Endodermal cell (in vitro differentiated cells): ENCODE measurements around the gene ITPKA. TPM values are rescaled to one million over a fixed set of nuclear protein-coding genes. Genes with fewer than 3 reads are reported as not detected.

Experiments used
- DNase-seq: peaks from one replicate; pipeline ENCODE4 v3.0.0-alpha.2; 2017
- H3K27ac ChIP-seq: 2 replicates; pipeline ENCODE4 v1.5.1; 2013; ENCODE audit warnings: mild to moderate bottlenecking, low read depth, low read length, moderate library complexity
- H3K27me3 ChIP-seq: 2 replicates; pipeline ENCODE4 v1.6.1; 2013; ENCODE audit warnings: mild to moderate bottlenecking, low read length, moderate library complexity; ENCODE audit not compliant: insufficient read depth, control insufficient read depth, poor library complexity, severe bottlenecking
- H3K36me3 ChIP-seq: 2 replicates; pipeline ENCODE4 v1.7.0; 2013; ENCODE audit warnings: mild to moderate bottlenecking, low read length, moderate library complexity; ENCODE audit not compliant: control insufficient read depth, insufficient read depth
- H3K4me1 ChIP-seq: one replicate; pipeline ENCODE4 v1.7.0; 2013; ENCODE audit warnings: low read length; ENCODE audit not compliant: control insufficient read depth, insufficient read depth
- H3K4me3 ChIP-seq: 2 replicates; pipeline ENCODE4 v1.5.1; 2013; ENCODE audit warnings: mild to moderate bottlenecking, low read length, moderate library complexity
- H3K9ac ChIP-seq: 2 replicates; pipeline ENCODE4 v1.6.1; 2013; ENCODE audit warnings: mild to moderate bottlenecking, low read length, moderate library complexity; ENCODE audit not compliant: poor library complexity, severe bottlenecking; ENCODE audit errors: extremely low read depth
- H3K9me3 ChIP-seq: 2 replicates; pipeline ENCODE4 v1.6.1; 2013; ENCODE audit warnings: mild to moderate bottlenecking, low read length, moderate library complexity; ENCODE audit not compliant: control insufficient read depth
- H3K27ac Mint-ChIP-seq: 2 replicates; pipeline ENCODE4 v1.8.0; 2020; ENCODE audit warnings: mixed read lengths
- H3K27me3 Mint-ChIP-seq: 2 replicates; pipeline ENCODE4 v1.8.0; 2021; ENCODE audit warnings: mild to moderate bottlenecking, mixed read lengths; ENCODE audit not compliant: insufficient read depth
- H3K36me3 Mint-ChIP-seq: 2 replicates; pipeline ENCODE4 v1.8.0; 2020; ENCODE audit warnings: low read depth, mixed read lengths
- H3K4me1 Mint-ChIP-seq: 2 replicates; pipeline ENCODE4 v1.8.0; 2020; ENCODE audit warnings: mixed read lengths
- H3K4me3 Mint-ChIP-seq: 2 replicates; pipeline ENCODE4 v1.8.0; 2020; ENCODE audit warnings: mild to moderate bottlenecking, moderate library complexity, mixed read lengths
- H3K9me3 Mint-ChIP-seq: 2 replicates; pipeline ENCODE4 v1.8.0; 2020; ENCODE audit warnings: mild to moderate bottlenecking, mixed read lengths
- WGBS, 2 experiments: methylation state at CpG; one replicate each; pipeline versions ENCODE4 v1.1.5 to v1.1.7; 2013; ENCODE audit warnings: missing lambda C conversion rate in 2 of 2, mixed read lengths in 1 of 2; ENCODE audit not compliant: insufficient coverage in 1 of 2, insufficient read length in 1 of 2; 5-methylcytosine and 5-hydroxymethylcytosine counted together
- total RNA-seq, 2 donors: library from RNA; stranded (reverse); fragmentation: NEBNext Ultra II Directional in 1 of 2; extraction: Animal tissue kit (Norgen Biotek cat#: 25700) in 1 of 2; gene quantifications; 2 replicates in 1 of 2; 3 replicates in 1 of 2; pipeline ENCODE4 v1.2.1, GENCODE V29; 2021
- TF ChIP-seq, protein P1 (sequence below): fragments of 200-600 bp; sonication (generic); conservative IDR thresholded peaks from 2 replicates; pipeline ENCODE4 v1.5.0; 2021; ENCODE audit warnings: antibody characterized with exemption, mild to moderate bottlenecking

Gene ITPKA
- total RNA-seq, 2 donors from 2014 or later: 0.75 to 1.2 TPM

DNA sequence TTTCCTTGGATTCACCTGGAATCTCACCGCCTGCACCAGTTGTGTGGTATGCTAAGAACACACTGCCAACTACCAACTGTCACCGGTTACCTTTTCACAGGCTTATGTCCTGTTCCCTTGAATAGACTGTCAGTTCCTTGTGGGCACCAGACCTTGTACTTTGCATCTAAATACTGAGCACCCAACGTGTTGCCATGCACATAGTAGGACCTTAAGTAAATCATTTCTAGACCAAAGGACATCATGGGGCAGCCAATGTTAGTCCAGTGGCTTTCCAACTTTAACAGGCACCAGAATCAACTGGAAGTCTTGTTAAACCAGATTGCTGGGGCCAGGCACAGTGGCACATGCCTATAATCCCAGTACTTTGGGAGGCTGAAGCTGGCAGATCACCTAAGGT lies 51.5 kb downstream of the ITPKA start:
- H3K9me3 ChIP-seq: no peaks in the 10 kb centered on the region
- 77 to 95% methylated on average over 3 of the region's 3 CpGs for WGBS, 2 experiments
- H3K27ac ChIP-seq: no peak overlapping the region
- H3K4me3 ChIP-seq: no peak overlapping the region
- TF ChIP-seq, protein P1, sequence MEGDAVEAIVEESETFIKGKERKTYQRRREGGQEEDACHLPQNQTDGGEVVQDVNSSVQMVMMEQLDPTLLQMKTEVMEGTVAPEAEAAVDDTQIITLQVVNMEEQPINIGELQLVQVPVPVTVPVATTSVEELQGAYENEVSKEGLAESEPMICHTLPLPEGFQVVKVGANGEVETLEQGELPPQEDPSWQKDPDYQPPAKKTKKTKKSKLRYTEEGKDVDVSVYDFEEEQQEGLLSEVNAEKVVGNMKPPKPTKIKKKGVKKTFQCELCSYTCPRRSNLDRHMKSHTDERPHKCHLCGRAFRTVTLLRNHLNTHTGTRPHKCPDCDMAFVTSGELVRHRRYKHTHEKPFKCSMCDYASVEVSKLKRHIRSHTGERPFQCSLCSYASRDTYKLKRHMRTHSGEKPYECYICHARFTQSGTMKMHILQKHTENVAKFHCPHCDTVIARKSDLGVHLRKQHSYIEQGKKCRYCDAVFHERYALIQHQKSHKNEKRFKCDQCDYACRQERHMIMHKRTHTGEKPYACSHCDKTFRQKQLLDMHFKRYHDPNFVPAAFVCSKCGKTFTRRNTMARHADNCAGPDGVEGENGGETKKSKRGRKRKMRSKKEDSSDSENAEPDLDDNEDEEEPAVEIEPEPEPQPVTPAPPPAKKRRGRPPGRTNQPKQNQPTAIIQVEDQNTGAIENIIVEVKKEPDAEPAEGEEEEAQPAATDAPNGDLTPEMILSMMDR: no peak
- H3K4me3 Mint-ChIP-seq: peak overlapping the region; percentile 97
- H3K27me3 ChIP-seq: peaks cover 4% of the 10 kb centered on the region
- H3K27ac Mint-ChIP-seq: no peak overlapping the region
- no peaks in the 10 kb centered on the region for H3K36me3 Mint-ChIP-seq
- H3K4me1 Mint-ChIP-seq: peaks cover 3% of the 10 kb centered on the region
- DNase-seq: no peak
- no peaks in the 10 kb centered on the region for H3K36me3 ChIP-seq
- H3K9ac ChIP-seq: no peak overlapping the region
- no peaks in the 10 kb centered on the region for H3K9me3 Mint-ChIP-seq
- no peaks in the 10 kb centered on the region for H3K4me1 ChIP-seq
- H3K27me3 Mint-ChIP-seq: peaks cover 3% of the 10 kb centered on the region

DNA sequence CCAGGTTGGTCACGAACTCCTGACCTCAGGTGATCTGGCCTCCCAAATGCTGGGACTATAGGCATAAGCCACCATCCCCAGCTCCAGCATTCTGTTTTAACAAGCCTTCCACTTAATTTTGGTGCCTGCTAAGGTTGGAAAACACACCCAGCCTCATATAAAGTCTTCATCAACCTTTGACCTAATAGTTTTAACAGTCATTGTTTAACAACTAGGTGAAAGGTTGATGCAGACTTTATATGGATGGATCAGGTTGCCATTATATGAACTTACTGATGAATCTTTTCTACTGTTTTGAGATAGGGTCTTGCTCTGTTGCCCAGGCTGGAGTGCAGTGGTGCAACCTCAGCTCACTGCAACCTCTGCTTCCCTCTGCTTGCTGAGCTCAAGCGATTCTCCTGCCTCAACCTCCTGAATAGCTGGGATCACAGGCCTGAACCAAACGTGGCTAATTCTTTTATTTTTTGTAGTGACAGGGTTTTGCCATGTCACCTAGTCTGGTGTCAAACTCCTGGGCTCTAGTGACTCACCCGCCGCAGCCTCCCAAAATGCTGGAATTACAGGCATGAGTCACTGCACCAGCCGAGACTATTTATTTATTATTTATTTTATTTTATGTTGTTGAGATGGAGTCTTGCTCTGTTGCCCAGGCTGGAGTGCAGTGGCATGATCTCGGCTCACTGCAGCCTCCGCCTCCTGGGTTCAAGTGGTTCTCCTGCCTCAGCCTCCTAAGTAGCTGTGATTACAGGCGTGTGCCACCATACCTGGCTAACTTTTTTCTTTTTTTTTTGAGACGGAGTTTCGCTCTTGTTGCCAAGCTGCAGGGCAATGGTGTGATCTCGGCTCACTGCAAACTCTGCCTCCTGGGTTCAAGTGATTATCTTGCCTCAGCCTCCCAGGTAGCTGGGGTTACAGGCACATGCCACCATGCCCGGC lies 53.4 kb downstream of the ITPKA start:
- H3K36me3 Mint-ChIP-seq: no peaks in the 10 kb centered on the region
- H3K9me3 ChIP-seq: no peaks in the 10 kb centered on the region
- no peak for DNase-seq
- no peak overlapping the region for H3K4me3 ChIP-seq
- H3K36me3 ChIP-seq: no peaks in the 10 kb centered on the region
- no peak overlapping the region for H3K27ac ChIP-seq
- H3K27me3 ChIP-seq: peaks cover 4% of the 10 kb centered on the region
- H3K4me1 ChIP-seq: no peaks in the 10 kb centered on the region
- 88 to 95% methylated on average over 9 to 12 of the region's 13 CpGs for WGBS, 2 experiments
- no peaks in the 10 kb centered on the region for H3K9me3 Mint-ChIP-seq
- H3K4me3 Mint-ChIP-seq: no peak overlapping the region
- H3K9ac ChIP-seq: no peak overlapping the region
- H3K4me1 Mint-ChIP-seq: peaks cover 6% of the 10 kb centered on the region
- no peak overlapping the region for H3K27ac Mint-ChIP-seq
- H3K27me3 Mint-ChIP-seq: peaks cover 3% of the 10 kb centered on the region
- TF ChIP-seq, protein P1: no peak

DNA sequence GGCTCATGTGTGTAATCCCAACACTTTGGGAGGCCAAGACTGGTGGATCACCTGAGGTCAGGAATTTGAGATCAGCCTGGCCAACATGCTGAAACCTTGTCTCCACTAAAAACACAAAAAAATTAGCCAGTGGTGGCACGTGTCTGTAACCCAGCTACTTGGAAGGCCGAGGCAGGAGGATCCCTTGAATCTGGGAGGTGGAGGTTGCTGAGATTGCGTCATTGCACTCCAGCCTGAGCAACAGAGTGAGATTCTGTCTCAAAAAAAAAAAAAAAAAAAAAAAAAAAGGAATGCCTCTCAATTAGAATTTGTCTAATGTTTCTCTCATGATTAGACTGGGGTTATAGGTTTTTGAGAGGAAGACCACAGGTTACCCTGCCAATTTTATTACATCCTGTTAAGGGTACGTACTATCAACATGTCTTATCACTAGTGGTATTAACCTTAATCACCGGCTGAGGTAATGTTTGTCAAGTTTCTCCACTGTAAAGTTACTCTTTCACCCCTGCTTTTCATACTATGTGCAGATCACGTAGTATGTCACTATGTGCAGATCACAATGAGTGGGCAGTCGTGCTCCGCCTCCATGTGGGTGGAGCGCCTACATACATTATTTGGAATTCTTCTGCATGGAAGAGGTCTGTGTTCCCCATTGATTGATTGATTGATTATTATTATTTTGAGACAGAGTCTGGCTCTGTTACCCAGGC lies 56.5 kb downstream of the ITPKA start:
- Mint-ChIP-seq H3K4me3 (no peak overlapping the region), H3K27me3 (peaks cover 4% of the 10 kb centered on the region)

More for the DNA sequence above, 56.5 kb downstream of the ITPKA start:
- DNase-seq: no peak
- Histone ChIP-seq H3K36me3 (no peaks in the 10 kb centered on the region), H3K27me3 (peaks cover 3% of the 10 kb centered on the region), H3K4me1 (no peaks in the 10 kb centered on the region), H3K4me3 (no peak overlapping the region), H3K27ac (no peak overlapping the region), H3K9ac (no peak overlapping the region), H3K9me3 (no peaks in the 10 kb centered on the region)
- H3K36me3 Mint-ChIP-seq: no peaks in the 10 kb centered on the region
- H3K4me1 Mint-ChIP-seq: peaks cover 7% of the 10 kb centered on the region
- WGBS, 2 experiments: 88 to 95% methylated on average over 5 to 9 of the region's 9 CpGs
- TF ChIP-seq, protein P1: no peak
- peaks cover 1% of the 10 kb centered on the region for H3K9me3 Mint-ChIP-seq
- no peak overlapping the region for H3K27ac Mint-ChIP-seq

Other genes with a start within 250 kb of the ITPKA start
- gene OIP5, start 161.3 kb upstream of the ITPKA start, total RNA-seq: 10 to 100 TPM; 18.9 to 22.9 TPM
- gene NUSAP1, start 161.0 kb upstream of the ITPKA start, total RNA-seq: 100 to 1,000 TPM; 118 to 185 TPM
- 10 to 100 TPM; 17.1 to 17.7 TPM for gene NDUFAF1, start 91.4 kb upstream of the ITPKA start, total RNA-seq
- 10 to 100 TPM; 48.6 to 66.3 TPM for gene RTF1, start 76.8 kb upstream of the ITPKA start, total RNA-seq
- gene LTK, start 20.0 kb downstream of the ITPKA start, total RNA-seq: under 1 TPM; 0.44 to 0.57 TPM
- 100 to 1,000 TPM in 1 of 2 donors, 10 to 100 TPM in 1; 91.1 to 107 TPM for gene RPAP1, start 50.4 kb downstream of the ITPKA start, total RNA-seq
- 100 to 1,000 TPM; 293 to 311 TPM for gene TYRO3, start 65.3 kb downstream of the ITPKA start, total RNA-seq
- 10 to 100 TPM; 58.5 to 62.6 TPM for gene MGA, start 166.5 kb downstream of the ITPKA start, total RNA-seq